ENCODE data around the gene TMEM38B.
"Not testable (repeated sequence)": the region's sequence is repeated elsewhere in the genome, so short reads cannot be mapped to it uniquely, and the experiment has no call there.

TMEM38B gene

GRCh38 chr9:105681724-105682123 lies 12.6 kb upstream of the TMEM38B start:
- no peak for DNase-seq

- no peak for DNase-seq
Observed at GRCh38 chr9:105683688-105684275, 10.6 kb upstream of the TMEM38B start.

DNA sequence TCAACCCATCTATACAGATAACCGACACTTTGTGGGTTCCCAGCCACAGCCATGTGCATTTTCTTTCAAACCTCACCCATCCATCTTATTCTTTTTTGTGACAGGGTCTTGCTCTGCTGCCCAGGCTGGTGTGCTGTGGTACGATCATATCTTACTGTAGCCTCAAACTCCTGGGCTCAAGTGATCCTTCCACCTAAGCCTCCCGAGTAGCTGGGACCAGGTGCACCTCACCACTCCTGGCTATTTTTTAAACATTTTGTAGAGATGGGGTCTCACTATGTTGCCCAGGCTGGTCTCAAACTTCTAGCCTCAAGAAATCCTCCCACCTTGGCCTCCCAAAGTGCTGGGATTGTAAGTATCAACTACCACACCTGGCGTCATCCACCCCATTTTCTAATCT lies 7.4 kb upstream of the TMEM38B start:
- DNase-seq: no peak

DNA sequence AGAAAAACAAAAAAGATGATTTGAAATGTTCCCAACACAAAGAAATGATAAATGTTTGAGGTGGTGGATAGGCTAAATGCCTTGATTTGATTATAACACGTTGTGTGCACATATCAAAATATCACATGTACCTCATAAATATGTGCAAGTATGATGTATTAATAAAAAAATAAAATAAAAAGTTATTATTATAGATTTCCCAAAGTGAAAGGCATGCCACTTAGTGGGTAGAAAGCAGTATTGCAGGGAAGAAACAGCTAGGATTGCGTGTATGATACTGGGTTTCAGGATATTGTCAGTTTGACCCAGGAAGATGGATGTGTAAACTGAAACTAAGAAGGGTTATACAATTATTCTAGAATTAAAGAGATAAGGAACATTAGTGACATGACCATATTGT lies 3.6 kb upstream of the TMEM38B start:
- no peak for DNase-seq

DNA sequence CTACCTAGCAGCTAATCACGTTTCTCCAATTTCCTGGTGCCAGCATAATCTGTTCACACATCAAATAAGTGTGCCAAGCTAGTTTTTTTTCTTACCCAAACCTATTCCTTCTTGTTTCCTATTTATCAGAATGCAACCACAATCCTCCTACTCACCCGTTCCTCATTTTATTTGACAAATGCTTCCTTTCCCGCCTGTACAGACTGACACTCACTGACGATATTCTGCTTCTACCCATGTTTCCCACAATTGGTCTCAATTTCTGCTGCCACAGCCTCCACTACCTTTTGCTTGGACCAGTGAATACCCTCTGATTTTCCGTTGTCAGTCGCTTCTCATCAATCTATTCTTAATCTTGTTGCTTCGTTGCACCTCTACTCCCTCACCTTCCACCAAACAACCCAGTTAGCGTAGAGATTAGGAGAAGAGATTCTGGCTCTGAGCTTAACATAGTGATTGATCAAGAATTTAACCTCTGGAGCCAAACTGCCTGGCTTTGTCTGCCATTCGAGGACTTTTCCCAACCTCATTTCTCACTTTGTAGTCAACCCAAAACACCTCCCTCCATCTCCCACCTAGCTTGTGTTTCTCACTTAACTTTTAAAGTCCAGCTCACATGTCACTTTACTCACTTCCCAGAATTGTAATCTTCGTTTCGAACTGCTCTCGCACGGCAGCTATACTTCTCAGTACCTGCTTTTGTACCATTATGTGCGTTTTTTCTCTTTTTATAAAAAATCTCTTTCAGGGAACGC lies 729 bp upstream of the TMEM38B start:
- DNase-seq: peak; percentile 50

- DNase-seq: peak; percentile 74
Observed at GRCh38 chr9:105694848-105695581, 674 bp downstream of the TMEM38B start.

DNA sequence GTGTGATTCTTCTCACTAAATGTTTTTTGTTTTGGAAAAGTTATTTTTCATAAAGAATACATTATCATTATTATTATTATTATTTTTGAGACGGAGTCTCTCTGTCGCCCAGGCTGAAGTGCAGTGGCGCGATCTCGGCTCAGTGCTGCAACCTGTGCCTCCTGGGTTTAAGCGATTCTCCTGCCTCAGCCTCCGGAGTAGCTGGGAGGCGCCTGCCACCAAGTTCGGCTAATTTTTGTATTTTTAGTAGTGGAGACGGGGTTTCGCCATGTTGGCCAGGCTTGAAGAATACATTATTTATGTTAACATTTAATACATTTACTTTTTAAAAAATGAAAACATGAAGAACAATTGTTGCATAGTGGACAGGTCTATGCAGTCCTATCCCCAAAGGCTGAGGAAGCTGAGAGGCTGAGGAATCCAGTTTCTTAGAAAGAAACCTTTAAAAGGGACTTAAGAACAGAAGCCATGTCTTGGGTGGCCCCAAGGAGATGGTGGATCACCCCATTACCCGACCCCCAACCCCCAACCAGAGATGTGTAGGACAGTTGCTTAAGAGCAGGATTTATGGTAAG lies 2.0 kb downstream of the TMEM38B start:
- DNase-seq: no peak

DNA sequence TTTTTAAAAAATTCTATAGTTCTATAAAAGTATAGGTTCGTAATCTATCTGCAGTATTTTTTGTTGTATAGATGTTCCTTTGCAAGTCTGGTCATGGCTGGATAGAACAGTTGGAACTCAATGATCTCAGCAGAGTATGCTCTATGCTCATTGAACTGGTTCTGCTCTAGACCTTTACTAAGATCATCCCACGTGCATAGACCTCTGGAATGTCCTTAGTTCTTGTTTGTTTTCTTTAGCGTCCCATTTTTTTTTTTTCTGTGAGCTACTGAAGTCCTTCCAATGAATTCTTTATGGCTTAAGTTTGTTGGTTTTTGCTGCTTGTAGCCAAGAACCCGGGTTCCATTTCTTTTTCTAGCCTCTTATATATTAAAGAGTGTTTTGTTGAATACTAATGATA lies 3.5 kb downstream of the TMEM38B start:
- DNase-seq: no peak

GRCh38 chr9:105698348-105698870 lies 4.1 kb downstream of the TMEM38B start:
- DNase-seq: no peak

- DNase-seq: no peak
Observed at GRCh38 chr9:105700668-105701067, 6.3 kb downstream of the TMEM38B start.

DNA sequence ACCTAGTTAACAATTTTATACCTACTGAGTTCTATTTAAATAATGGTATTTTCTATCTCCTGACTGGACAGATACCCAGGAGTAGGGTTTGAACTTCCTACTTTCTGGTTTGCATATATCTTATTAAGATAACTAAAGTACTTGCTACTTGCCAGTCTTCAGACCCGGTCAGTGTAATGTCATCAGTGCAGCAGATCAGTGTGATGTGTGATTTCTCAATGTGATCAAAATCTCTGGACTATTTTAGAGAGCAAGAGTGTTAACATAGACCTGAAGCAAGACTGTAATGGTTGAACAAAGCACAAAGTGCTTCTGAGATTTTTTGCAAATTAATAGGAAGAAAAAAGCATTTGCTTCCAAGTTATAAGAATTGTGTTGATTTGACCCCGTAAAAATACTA lies 6.8 kb downstream of the TMEM38B start:
- DNase-seq: no peak

- DNase-seq: no peak
Observed at GRCh38 chr9:105702207-105702606, 7.9 kb downstream of the TMEM38B start.

GRCh38 chr9:105703638-105704037 lies 9.3 kb downstream of the TMEM38B start:
- not testable (repeated sequence) for DNase-seq

GRCh38 chr9:105706156-105706555 lies 11.8 kb downstream of the TMEM38B start:
- no peak for DNase-seq

- no peak for DNase-seq
Observed at GRCh38 chr9:105708405-105708804, 14.1 kb downstream of the TMEM38B start.

DNA sequence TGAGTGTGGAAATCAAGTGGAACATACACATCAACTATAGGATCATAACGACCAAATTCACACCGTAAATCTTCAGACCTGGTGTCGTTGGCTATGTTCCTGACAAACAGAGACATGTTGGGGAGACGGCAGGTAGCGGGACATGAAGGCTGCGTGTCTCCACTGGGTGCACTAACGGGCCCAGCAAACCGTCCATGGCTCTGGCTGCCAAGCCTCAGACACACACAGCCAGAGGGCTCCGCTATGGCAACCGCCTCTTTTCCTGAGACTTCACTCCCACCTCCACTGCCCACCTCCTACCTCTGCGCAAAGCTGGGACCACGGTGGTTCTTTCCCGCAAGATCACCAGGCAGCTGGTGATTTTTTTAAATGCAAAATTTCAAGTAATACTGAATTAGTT lies 16.3 kb downstream of the TMEM38B start:
- DNase-seq: no peak

DNA sequence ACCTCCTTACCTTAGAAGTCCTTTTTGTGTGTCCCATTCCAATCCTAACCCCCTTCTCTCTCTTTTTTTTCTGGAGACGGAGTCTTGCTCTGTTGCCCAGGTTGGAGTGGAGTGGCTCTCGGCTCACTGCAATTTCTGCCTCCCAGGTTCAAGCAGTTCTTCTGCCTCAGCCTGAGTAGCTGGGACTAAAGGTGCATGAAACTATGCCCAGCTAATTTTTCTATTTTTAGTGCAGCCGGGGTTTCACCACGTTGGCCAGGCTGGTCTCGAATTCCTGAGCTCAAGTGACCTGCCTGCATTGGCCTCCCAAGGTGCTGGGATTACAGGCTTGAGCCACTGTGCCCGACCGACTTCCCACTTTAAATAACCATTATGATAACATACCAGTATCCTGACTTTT lies 17.5 kb downstream of the TMEM38B start:
- no peak for DNase-seq

DNA sequence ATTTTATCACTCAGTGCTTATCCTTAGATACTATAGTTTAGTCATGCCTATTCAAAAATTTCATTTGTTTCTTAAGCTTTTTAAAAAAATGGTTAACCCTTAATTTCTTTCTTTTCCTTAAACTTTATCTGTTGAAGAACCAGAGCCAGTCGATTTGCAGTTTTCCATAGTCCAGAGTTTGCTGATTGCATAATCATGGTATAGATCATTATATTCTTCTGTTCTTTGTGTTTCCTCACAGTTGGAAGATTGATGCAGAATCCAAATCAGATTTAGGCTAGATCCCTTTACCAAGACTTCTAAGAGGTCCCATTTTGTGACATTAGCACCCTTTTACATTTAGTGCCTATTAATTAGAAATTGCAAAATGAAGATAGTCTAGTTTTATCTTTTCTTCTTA lies 18.0 kb downstream of the TMEM38B start:
- no peak for DNase-seq

DNA sequence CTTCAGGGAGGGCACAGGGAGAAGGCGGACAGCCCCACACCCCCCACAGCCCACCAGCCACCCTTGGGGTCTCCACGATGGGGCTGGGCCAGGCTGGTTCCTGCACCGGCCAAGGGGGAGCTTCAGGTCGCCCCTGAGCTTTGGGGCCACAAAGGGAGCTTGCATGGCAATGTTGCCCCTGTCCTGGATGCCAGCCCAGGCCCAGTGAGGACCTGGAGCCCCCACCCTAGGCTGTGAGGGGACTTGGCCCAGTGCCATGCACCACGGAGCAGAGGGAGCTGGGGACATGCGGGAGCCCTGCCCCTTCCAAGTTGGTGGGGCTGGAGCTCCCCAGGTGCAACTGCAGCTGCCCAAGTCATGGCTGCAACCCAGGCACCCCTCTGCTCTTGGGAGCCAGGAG lies 18.4 kb downstream of the TMEM38B start:
- DNase-seq: no peak

- DNase-seq: no peak
Observed at GRCh38 chr9:105713260-105714019, 19.1 kb downstream of the TMEM38B start.

- no peak for DNase-seq
Observed at GRCh38 chr9:105714020-105714331, 19.6 kb downstream of the TMEM38B start.

GRCh38 chr9:105716146-105716545 lies 21.8 kb downstream of the TMEM38B start:
- no peak for DNase-seq

DNA sequence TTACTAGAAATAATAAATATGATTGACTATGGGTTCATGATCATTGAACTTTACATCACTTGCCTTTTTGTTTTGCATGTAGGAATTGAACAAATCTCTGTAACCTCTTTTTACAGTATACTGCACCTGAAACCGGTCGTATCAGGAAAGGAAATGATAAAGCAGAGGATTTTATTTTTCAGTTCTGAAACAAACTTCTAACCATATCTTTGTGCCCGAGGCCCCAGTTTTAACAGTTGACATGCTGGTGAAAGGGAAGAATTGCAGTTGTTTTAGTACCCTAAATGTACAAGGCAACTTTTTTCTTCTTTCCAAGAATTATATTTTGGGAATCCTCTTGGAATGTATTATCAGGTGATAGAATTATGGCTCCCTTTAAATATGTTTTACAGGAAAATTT lies 27.8 kb downstream of the TMEM38B start:
- DNase-seq: no peak

All from NCI-H1092 treated with DMSO at 0.1 percent for 48 hours (cell line).